Osteoblast (primary cell): Measurements from ENCODE around the gene CACNA2D3. TPM values are rescaled to one million over a fixed set of nuclear protein-coding genes. Genes with fewer than 3 reads are reported as not detected.

Source experiments
- DNase-seq: peaks from one replicate; pipeline ENCODE4 v3.0.0; 2011; ENCODE audit warnings: low spot score, mixed read lengths; ENCODE audit not compliant: insufficient read length; ENCODE audit errors: missing footprints
- H2AFZ ChIP-seq: 2 replicates; pipeline ENCODE4 v1.6.0; 2011; ENCODE audit warnings: mild to moderate bottlenecking, low read length
- H3K27ac ChIP-seq: 2 replicates; pipeline ENCODE4 v1.5.1; 2011; ENCODE audit warnings: mild to moderate bottlenecking, low read depth, low read length, moderate library complexity
- H3K27me3 ChIP-seq: 2 replicates; pipeline ENCODE4 v1.6.0; 2012; ENCODE audit warnings: mild to moderate bottlenecking, control low read depth, inconsistent platforms, low read length, moderate library complexity; ENCODE audit not compliant: insufficient read depth
- H3K36me3 ChIP-seq: 2 replicates; pipeline ENCODE4 v1.5.1; 2011; ENCODE audit warnings: mild to moderate bottlenecking, low read length, control low read depth, moderate library complexity; ENCODE audit not compliant: insufficient read depth
- H3K4me1 ChIP-seq: 2 replicates; pipeline ENCODE4 v1.5.1; 2011; ENCODE audit warnings: mild to moderate bottlenecking, low read length, control low read depth, moderate library complexity; ENCODE audit not compliant: insufficient read depth
- H3K4me2 ChIP-seq: 2 replicates; pipeline ENCODE4 v1.6.0; 2011; ENCODE audit warnings: mild to moderate bottlenecking, low read length; ENCODE audit not compliant: insufficient read depth
- H3K4me3 ChIP-seq: fragments of 200-600 bp; sonication (generic); 3 replicates; pipeline ENCODE4 v1.5.1; 2012; ENCODE audit warnings: mild to moderate bottlenecking, low read length, inconsistent platforms; ENCODE audit not compliant: insufficient read depth
- H3K79me2 ChIP-seq: 2 replicates; pipeline ENCODE4 v1.6.0; 2012; ENCODE audit warnings: mild to moderate bottlenecking, low read length, control low read depth, inconsistent platforms; ENCODE audit not compliant: insufficient read depth
- H3K9me3 ChIP-seq: 2 replicates; pipeline ENCODE4 v1.5.1; 2011; ENCODE audit warnings: low read depth, low read length, control low read depth
- H4K20me1 ChIP-seq: 2 replicates; pipeline ENCODE4 v1.6.0; 2012; ENCODE audit warnings: mild to moderate bottlenecking, low read length, control low read depth; ENCODE audit not compliant: insufficient read depth
- total RNA-seq: library from RNA; depleted of rRNA; stranded (reverse); fragments of >200 nt; gene quantifications from 2 replicates; pipeline ENCODE4 v1.2.3, GENCODE V29; 2012
- TF ChIP-seq, protein P1 (sequence below): IDR thresholded peaks from 2 replicates; pipeline ENCODE4 v1.5.1; 2011; ENCODE audit warnings: mild to moderate bottlenecking, low read depth, low read length, moderate library complexity; ENCODE audit errors: extremely low read depth

CACNA2D3 gene
- total RNA-seq, 1 donor: 0.36 TPM

GRCh38 chr3:54243960-54244682, 121.8 kb downstream of the CACNA2D3 start:
- no peaks in the 10 kb centered on the region for H3K79me2 ChIP-seq
- H3K4me2 ChIP-seq: peak overlapping the region; percentile 64
- DNase-seq: no peak
- H3K9me3 ChIP-seq: no peaks in the 10 kb centered on the region
- TF ChIP-seq, protein P1, sequence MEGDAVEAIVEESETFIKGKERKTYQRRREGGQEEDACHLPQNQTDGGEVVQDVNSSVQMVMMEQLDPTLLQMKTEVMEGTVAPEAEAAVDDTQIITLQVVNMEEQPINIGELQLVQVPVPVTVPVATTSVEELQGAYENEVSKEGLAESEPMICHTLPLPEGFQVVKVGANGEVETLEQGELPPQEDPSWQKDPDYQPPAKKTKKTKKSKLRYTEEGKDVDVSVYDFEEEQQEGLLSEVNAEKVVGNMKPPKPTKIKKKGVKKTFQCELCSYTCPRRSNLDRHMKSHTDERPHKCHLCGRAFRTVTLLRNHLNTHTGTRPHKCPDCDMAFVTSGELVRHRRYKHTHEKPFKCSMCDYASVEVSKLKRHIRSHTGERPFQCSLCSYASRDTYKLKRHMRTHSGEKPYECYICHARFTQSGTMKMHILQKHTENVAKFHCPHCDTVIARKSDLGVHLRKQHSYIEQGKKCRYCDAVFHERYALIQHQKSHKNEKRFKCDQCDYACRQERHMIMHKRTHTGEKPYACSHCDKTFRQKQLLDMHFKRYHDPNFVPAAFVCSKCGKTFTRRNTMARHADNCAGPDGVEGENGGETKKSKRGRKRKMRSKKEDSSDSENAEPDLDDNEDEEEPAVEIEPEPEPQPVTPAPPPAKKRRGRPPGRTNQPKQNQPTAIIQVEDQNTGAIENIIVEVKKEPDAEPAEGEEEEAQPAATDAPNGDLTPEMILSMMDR: no peak
- H4K20me1 ChIP-seq: no peaks in the 10 kb centered on the region
- no peaks in the 10 kb centered on the region for H3K36me3 ChIP-seq
- no peaks in the 10 kb centered on the region for H3K4me1 ChIP-seq
- no peak overlapping the region for H3K27ac ChIP-seq
- no peak overlapping the region for H3K4me3 ChIP-seq
- H3K27me3 ChIP-seq: no peaks in the 10 kb centered on the region
- H2AFZ ChIP-seq: peak overlapping the region; percentile 23

DNA sequence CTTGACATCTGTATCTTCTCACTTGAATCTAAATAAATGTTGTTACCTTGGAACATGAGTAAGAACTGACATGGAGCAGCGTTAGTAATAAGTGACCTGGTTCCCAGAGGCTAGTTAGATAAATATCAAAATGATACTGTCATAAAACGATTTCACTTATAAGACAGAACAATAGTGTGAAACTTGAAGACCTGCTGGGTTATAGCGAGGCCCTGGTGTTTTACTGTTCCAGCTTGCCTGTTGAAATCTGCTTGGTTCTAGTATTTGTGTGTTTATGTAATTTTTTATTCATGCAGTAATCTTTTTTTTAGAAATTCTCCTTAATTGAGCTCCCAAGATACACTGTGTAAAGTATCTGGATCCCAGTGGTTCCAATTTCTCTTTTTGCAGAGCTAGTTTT, 129.4 kb downstream of the CACNA2D3 start:
- Histone ChIP-seq H3K79me2 (no peaks in the 10 kb centered on the region), H3K27ac (no peak overlapping the region), H4K20me1 (no peaks in the 10 kb centered on the region), H3K4me1 (no peaks in the 10 kb centered on the region), H2AFZ (no peak overlapping the region), H3K9me3 (no peaks in the 10 kb centered on the region), H3K36me3 (no peaks in the 10 kb centered on the region), H3K4me2 (no peak overlapping the region), H3K4me3 (no peak overlapping the region), H3K27me3 (no peaks in the 10 kb centered on the region)
- TF ChIP-seq, protein P1: no peak
- no peak for DNase-seq

GRCh38 chr3:54257125-54257720, 134.9 kb downstream of the CACNA2D3 start:
- Histone ChIP-seq H4K20me1 (no peaks in the 10 kb centered on the region), H3K4me1 (no peaks in the 10 kb centered on the region), H3K4me3 (no peak overlapping the region), H3K36me3 (no peaks in the 10 kb centered on the region), H2AFZ (no peak overlapping the region), H3K4me2 (no peak overlapping the region), H3K79me2 (no peaks in the 10 kb centered on the region), H3K27ac (no peak overlapping the region), H3K9me3 (no peaks in the 10 kb centered on the region), H3K27me3 (no peaks in the 10 kb centered on the region)
- no peak for DNase-seq
- TF ChIP-seq, protein P1: no peak

DNA sequence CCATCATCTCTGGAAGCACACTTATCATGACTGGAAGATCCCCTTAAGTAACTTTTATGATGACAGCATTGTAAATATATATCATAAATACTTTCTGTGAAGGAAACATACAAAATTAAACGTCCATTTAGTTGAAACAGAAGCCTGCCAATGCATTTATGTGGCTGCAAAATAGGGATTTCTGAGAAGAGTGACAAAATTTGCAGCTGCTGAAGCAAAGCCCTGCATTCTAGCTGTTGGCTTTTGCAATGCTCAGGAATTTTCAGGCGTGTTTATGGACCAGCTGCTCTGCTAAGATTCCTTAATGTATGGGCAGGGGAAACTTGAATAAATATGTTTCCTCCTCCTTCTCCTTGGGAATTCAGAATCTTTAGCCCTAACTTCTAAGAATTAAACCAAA, 137.3 kb downstream of the CACNA2D3 start:
- Histone ChIP-seq H3K36me3 (no peaks in the 10 kb centered on the region), H3K4me1 (no peaks in the 10 kb centered on the region), H3K4me3 (no peak overlapping the region), H4K20me1 (no peaks in the 10 kb centered on the region), H2AFZ (no peak overlapping the region), H3K27me3 (no peaks in the 10 kb centered on the region), H3K4me2 (no peak overlapping the region), H3K79me2 (no peaks in the 10 kb centered on the region), H3K27ac (no peak overlapping the region), H3K9me3 (no peaks in the 10 kb centered on the region)
- no peak for DNase-seq
- TF ChIP-seq, protein P1: no peak
